GM12865 (cell line): ENCODE results near the gene TMEM135.

Experiments used
- DNase-seq: peaks from one replicate; pipeline ENCODE4 v3.0.0; 2010; ENCODE audit warnings: low read depth
- H3K4me3 ChIP-seq: 2 replicates; pipeline ENCODE4 v1.5.1; 2011; ENCODE audit warnings: mild to moderate bottlenecking, low read depth, low read length, control low read depth
- TF ChIP-seq, protein P1 (sequence below): IDR thresholded peaks from 2 replicates; pipeline ENCODE4 v1.5.1; 2011; ENCODE audit warnings: low read length, control low read depth, low read depth, inconsistent platforms; ENCODE audit not compliant: insufficient read depth; ENCODE audit errors: missing control alignments

The TMEM135 gene

DNA sequence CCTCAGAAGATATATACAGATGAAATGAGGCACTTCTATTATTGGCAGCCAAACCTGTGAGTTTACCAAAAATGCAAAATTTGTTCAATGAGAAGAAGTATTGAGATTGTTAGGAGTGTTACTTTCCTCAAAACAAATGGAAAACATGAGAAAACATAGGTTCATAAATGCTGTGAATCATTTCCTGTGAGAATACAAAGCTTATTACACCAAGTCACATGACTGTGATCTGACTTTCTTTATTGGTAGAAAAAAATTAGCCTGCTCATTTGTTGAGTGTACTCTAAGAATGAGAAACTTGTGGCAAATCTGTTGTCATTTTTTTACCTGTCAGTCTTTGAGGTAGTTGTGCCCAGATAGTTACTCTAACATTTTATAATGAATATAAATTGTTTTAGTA lies 215.1 kb downstream of the TMEM135 start:
- DNase-seq, result no peak
- no peak overlapping the region for H3K4me3 ChIP-seq
- TF ChIP-seq, protein P1, sequence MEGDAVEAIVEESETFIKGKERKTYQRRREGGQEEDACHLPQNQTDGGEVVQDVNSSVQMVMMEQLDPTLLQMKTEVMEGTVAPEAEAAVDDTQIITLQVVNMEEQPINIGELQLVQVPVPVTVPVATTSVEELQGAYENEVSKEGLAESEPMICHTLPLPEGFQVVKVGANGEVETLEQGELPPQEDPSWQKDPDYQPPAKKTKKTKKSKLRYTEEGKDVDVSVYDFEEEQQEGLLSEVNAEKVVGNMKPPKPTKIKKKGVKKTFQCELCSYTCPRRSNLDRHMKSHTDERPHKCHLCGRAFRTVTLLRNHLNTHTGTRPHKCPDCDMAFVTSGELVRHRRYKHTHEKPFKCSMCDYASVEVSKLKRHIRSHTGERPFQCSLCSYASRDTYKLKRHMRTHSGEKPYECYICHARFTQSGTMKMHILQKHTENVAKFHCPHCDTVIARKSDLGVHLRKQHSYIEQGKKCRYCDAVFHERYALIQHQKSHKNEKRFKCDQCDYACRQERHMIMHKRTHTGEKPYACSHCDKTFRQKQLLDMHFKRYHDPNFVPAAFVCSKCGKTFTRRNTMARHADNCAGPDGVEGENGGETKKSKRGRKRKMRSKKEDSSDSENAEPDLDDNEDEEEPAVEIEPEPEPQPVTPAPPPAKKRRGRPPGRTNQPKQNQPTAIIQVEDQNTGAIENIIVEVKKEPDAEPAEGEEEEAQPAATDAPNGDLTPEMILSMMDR, result no peak

DNA sequence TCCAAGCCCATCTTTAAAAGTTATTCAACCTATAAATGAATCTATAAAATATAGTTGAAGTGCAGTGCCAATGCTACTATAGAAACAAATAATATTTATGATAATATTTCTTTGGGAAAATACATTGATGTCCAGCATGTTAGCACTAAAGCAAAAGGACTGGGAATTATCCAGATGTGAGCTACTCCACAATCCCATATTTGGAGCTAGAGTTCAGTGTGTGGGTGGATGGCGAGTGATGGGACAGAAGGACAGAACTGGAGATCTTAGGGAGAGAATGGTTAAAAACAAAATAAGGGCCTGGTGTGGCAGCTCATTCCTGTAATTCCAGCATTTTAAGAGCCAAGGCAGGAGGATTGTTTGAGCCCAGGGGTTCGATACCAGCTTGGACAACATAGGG lies 216.8 kb downstream of the TMEM135 start:
- TF ChIP-seq, protein P1, result no peak
- H3K4me3 ChIP-seq, result no peak overlapping the region
- DNase-seq, result no peak

DNA sequence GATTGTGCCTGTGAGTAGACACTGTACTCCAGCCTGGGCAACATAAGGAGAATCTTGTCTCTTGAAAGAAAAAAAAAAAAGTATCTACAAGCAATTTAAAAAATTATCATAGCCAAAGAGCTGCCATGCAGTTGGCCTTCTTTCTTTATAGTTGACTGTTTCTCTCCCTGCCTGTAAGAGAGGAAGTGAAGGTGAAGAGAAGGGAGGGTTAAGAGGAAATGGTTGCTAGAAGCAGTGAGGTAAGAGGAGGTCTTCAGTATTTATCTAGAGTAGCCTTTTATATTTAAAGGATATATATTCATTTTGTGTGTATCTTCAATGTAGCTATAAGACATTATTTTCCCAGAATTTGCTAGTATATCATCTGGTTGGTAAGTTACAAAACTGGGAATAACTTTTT lies 217.9 kb downstream of the TMEM135 start:
- DNase-seq, result no peak
- TF ChIP-seq, protein P1, result no peak

DNA sequence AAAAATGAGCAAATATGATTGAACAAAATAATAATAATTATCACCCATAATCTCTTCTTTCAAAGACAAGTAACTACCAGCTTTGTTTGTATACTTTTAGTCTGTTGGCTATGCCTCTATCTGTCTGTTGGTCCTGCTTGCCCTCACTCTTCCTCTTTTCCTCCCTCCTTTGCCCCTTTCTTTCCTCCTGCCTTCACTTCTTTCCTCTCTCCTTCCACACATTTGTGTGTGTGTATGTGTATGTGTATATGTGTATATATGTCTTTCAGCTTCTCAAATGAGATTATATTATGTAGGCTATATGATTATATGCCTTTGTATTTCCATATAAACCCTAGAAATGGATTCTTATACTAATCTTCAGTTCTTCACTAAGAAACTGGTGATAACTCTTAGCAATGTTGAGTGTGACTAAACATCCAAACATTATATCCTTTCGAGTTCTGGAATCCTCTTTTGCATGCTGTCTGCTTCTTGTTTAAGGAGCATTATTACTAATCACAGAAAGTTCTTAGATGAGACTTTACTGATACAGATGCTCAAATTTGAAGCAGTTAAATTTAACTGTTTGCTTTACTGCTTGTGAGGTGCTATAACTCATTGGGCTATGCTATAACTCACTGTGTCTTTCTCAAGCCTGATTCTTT lies 219.1 kb downstream of the TMEM135 start:
- no peak overlapping the region for H3K4me3 ChIP-seq
- TF ChIP-seq, protein P1, result no peak
- no peak for DNase-seq

More for the DNA sequence above, 217.9 kb downstream of the TMEM135 start:
- no peak overlapping the region for H3K4me3 ChIP-seq

DNA sequence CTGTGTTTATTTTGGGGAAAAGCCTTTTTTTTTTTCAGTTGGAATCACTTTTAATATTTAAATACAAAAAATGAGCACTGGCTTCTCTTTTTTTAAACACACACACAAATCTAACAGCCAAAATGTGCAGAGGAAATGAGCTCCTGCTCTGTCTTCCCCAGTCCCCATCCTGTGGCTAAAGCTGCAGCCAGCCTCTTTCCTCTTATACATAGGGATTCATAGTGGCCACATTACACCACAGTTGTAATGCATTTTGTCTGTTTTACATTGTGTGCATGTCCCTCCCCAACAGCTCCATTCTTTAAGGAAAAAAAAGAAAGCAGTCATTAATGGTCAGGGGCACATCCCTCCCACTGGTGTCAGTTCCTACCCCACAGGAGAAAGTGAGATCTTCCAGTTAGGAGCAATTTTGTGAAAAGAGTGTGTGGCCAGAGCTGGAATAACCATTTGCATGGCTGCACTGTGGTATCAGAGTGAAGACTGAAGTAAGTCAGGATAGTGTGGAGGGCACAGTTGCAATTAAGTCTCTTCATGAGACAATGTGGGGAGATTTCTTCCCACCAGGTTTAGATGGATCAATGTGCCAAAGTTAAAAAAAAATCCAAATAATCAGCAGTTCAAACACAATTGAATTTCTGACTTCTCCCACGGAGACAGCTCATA lies 220.6 kb downstream of the TMEM135 start:
- no peak for DNase-seq
- no peak overlapping the region for H3K4me3 ChIP-seq
- TF ChIP-seq, protein P1, result no peak

DNA sequence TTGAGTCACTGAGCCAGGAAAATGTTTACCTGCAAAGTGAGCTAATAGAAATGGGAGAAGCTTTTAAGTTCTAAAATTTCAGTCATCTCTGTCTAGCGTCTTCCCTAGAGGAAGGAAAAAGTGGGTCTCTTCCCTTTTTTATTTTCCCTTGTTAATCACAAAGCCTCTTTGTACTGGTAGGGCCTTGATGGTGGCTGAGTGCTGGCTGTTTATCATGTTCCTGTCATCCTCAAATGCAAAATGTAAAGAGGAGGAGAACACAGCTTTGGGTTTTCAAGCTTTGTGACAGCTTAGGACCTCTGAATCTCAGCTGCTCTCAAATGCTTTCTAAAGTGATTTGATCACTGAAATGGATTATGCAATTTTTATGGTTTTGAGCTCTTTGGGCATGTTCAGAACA lies 222.0 kb downstream of the TMEM135 start:
- no peak for DNase-seq
- no peak overlapping the region for H3K4me3 ChIP-seq
- TF ChIP-seq, protein P1, result no peak
